ENCODE measurements around the gene LYSMD4. TPM values are rescaled to one million over a fixed set of nuclear protein-coding genes. Genes with fewer than 3 reads are reported as not detected.

Gene LYSMD4
- total RNA-seq, 5 donors from 2014 or later (not counting 1 experiment from before 2014, with no cell fraction given): 12.6 to 26.5 (median 17.6) TPM

- H3K27ac ChIP-seq (ENCODE audit: low read length): peak overlapping the region; percentile 13
- Mint-ChIP-seq H3K4me1 (peaks cover 29 to 33% (median 30%) of the 10 kb centered on the region in 3 donors), H3K27me3 (no peaks in the 10 kb centered on the region), H3K4me3 (peak overlapping the region; percentile 35 to 68 (median 61)), H3K27ac (peak overlapping the region; percentile 84 to 85), H3K9me3 (no peaks in the 10 kb centered on the region), H3K36me3 (no peaks in the 10 kb centered on the region)
- WGBS (ENCODE audit: insufficient coverage): 60% methylated on average over 2 of the region's 3 CpGs
- no peak overlapping the region for H3K4me3 ChIP-seq (ENCODE audit: control insufficient read depth in 1 of 2, extremely low read depth in 1 of 2, low read length in 1 of 2)
- no peaks in the 10 kb centered on the region for H3K9me3 ChIP-seq
- ATAC-seq (replicated peaks in 1 of 4) (peak; percentile 36 to 59 (median 52)), DNase-seq (peak in 1 of 35 experiments; percentile 20)
- no peaks in the 10 kb centered on the region for H3K27me3 ChIP-seq (replicated peaks in 1 of 2; ENCODE audit: control insufficient read depth in 2 of 2, extremely low read depth in 1 of 2, insufficient read depth in 2 of 2, low read length in 1 of 2)
- POLR2A ChIA-PET: no interaction called here
- CTCF ChIA-PET: interaction anchor here in 1 of 2 donors (0.5 to 1.0 kb wide), 2 partner anchors 22 to 434 kb away, joined by 3 to 4 read pairs; no protein-coding TSS in a partner anchor
- peaks cover 2% of the 10 kb centered on the region in 2 donors for H3K36me3 ChIP-seq (ENCODE audit: control insufficient read depth in 2 of 2, extremely low read depth in 1 of 2, insufficient read depth in 1 of 2, low read length in 1 of 2)
- H3K4me1 ChIP-seq (ENCODE audit: control insufficient read depth in 1 of 2, extremely low read depth in 1 of 2, insufficient read depth in 2 of 2, low read length in 2 of 2): peaks cover 19 to 21% of the 10 kb centered on the region in 2 experiments
Measured at GRCh38 chr15:99721104-99721778, 12.0 kb downstream of the LYSMD4 start.

GRCh38 chr15:99720533-99720932 is 12.7 kb downstream of the LYSMD4 start:
- WGBS (ENCODE audit: insufficient coverage): 33% methylated on average over 5 of the region's 7 CpGs
- Histone ChIP-seq H3K4me3 (ENCODE audit: control insufficient read depth in 1 of 2, extremely low read depth in 1 of 2, low read length in 1 of 2) (peak overlapping the region in 1 of 2 donors; percentile 36), H3K27me3 (replicated peaks in 1 of 2; ENCODE audit: control insufficient read depth in 2 of 2, extremely low read depth in 1 of 2, insufficient read depth in 2 of 2, low read length in 1 of 2) (no peaks in the 10 kb centered on the region), H3K9me3 (no peaks in the 10 kb centered on the region), H3K27ac (ENCODE audit: low read length) (no peak overlapping the region), H3K4me1 (ENCODE audit: control insufficient read depth in 1 of 2, extremely low read depth in 1 of 2, insufficient read depth in 2 of 2, low read length in 2 of 2) (peaks cover 19 to 21% of the 10 kb centered on the region in 2 experiments), H3K36me3 (ENCODE audit: control insufficient read depth in 2 of 2, extremely low read depth in 1 of 2, insufficient read depth in 1 of 2, low read length in 1 of 2) (peaks cover 2% of the 10 kb centered on the region in 2 donors)
- Mint-ChIP-seq H3K4me3 (peak overlapping the region; percentile 35 to 68 (median 61)), H3K27me3 (no peaks in the 10 kb centered on the region), H3K27ac (peak overlapping the region; percentile 84 to 85), H3K36me3 (peaks cover 2% of the 10 kb centered on the region), H3K4me1 (peaks cover 29 to 33% (median 30%) of the 10 kb centered on the region in 3 donors), H3K9me3 (no peaks in the 10 kb centered on the region)
- CTCF ChIA-PET: interaction anchor here in 1 of 2 donors (1.0 kb wide), 1 partner anchor 433 kb away, joined by 3 read pairs; no protein-coding TSS in a partner anchor
- ATAC-seq (replicated peaks in 1 of 4): peak; percentile 30 to 71 (median 68)
- POLR2A ChIA-PET: interaction anchor here in 1 of 2 donors (0.6 kb wide), 1 partner anchor 13 kb away, joined by 5 read pairs; the partner anchor contains the start of gene LYSMD4
- DNase-seq: peak in 3 of 35 experiments; percentile 13 to 36 (median 14)

- ATAC-seq (replicated peaks in 1 of 4) (no peak), DNase-seq (no peak)
- peaks cover 2 to 3% of the 10 kb centered on the region in 2 donors for H3K36me3 ChIP-seq (ENCODE audit: control insufficient read depth in 2 of 2, extremely low read depth in 1 of 2, insufficient read depth in 1 of 2, low read length in 1 of 2)
- Mint-ChIP-seq H3K36me3 (peaks cover 6% of the 10 kb centered on the region), H3K4me3 (peak overlapping the region in 1 of 3 donors; percentile 14), H3K27me3 (no peaks in the 10 kb centered on the region), H3K27ac (no peak overlapping the region), H3K4me1 (peaks cover 29 to 36% (median 30%) of the 10 kb centered on the region in 3 donors), H3K9me3 (no peaks in the 10 kb centered on the region)
- no CpG with 5 or more reads among the region's 5 CpGs for WGBS (ENCODE audit: insufficient coverage)
- CTCF ChIA-PET: no interaction called here
- H3K4me3 ChIP-seq (ENCODE audit: control insufficient read depth in 1 of 2, extremely low read depth in 1 of 2, low read length in 1 of 2): no peak overlapping the region
- H3K27me3 ChIP-seq (replicated peaks in 1 of 2; ENCODE audit: control insufficient read depth in 2 of 2, extremely low read depth in 1 of 2, insufficient read depth in 2 of 2, low read length in 1 of 2): no peaks in the 10 kb centered on the region
- peaks cover 19 to 21% of the 10 kb centered on the region in 2 experiments for H3K4me1 ChIP-seq (ENCODE audit: control insufficient read depth in 1 of 2, extremely low read depth in 1 of 2, insufficient read depth in 2 of 2, low read length in 2 of 2)
- no peaks in the 10 kb centered on the region for H3K9me3 ChIP-seq
- no peak overlapping the region for H3K27ac ChIP-seq (ENCODE audit: low read length)
- POLR2A ChIA-PET: interaction anchor here in 1 of 2 donors (0.5 kb wide), 1 partner anchor 14 kb away, joined by 3 read pairs; the partner anchor contains the start of gene LYSMD4
Measured at GRCh38 chr15:99719096-99719541, 14.1 kb downstream of the LYSMD4 start.

- peaks cover 19 to 21% of the 10 kb centered on the region in 2 experiments for H3K4me1 ChIP-seq (ENCODE audit: control insufficient read depth in 1 of 2, extremely low read depth in 1 of 2, insufficient read depth in 2 of 2, low read length in 2 of 2)
- H3K27ac Mint-ChIP-seq: no peak overlapping the region
- no peak overlapping the region for H3K4me3 Mint-ChIP-seq
- DNase-seq: no peak
- no peak overlapping the region for H3K4me3 ChIP-seq (ENCODE audit: control insufficient read depth in 1 of 2, extremely low read depth in 1 of 2, low read length in 1 of 2)
- 92% methylated on average over 3 of the region's 4 CpGs for WGBS (ENCODE audit: insufficient coverage)
- H3K4me1 Mint-ChIP-seq: peaks cover 29 to 36% (median 30%) of the 10 kb centered on the region in 3 donors
- no peaks in the 10 kb centered on the region for H3K27me3 ChIP-seq (replicated peaks in 1 of 2; ENCODE audit: control insufficient read depth in 2 of 2, extremely low read depth in 1 of 2, insufficient read depth in 2 of 2, low read length in 1 of 2)
- no peaks in the 10 kb centered on the region for H3K27me3 Mint-ChIP-seq
- no peaks in the 10 kb centered on the region for H3K9me3 Mint-ChIP-seq
- ChIA-PET CTCF (no interaction called here), POLR2A (no interaction called here)
- peaks cover 6% of the 10 kb centered on the region for H3K36me3 Mint-ChIP-seq
- no peak for ATAC-seq (replicated peaks in 1 of 4)
- H3K27ac ChIP-seq (ENCODE audit: low read length): no peak overlapping the region
- no peaks in the 10 kb centered on the region for H3K9me3 ChIP-seq
- H3K36me3 ChIP-seq (ENCODE audit: control insufficient read depth in 2 of 2, extremely low read depth in 1 of 2, insufficient read depth in 1 of 2, low read length in 1 of 2): peaks cover 2 to 3% of the 10 kb centered on the region in 2 donors
Measured at GRCh38 chr15:99718421-99718820, 14.8 kb downstream of the LYSMD4 start.

- Histone ChIP-seq H3K27me3 (replicated peaks in 1 of 2; ENCODE audit: control insufficient read depth in 2 of 2, extremely low read depth in 1 of 2, insufficient read depth in 2 of 2, low read length in 1 of 2) (no peaks in the 10 kb centered on the region), H3K4me1 (ENCODE audit: control insufficient read depth in 1 of 2, extremely low read depth in 1 of 2, insufficient read depth in 2 of 2, low read length in 2 of 2) (peaks cover 19 to 21% of the 10 kb centered on the region in 2 experiments), H3K4me3 (ENCODE audit: control insufficient read depth in 1 of 2, extremely low read depth in 1 of 2, low read length in 1 of 2) (no peak overlapping the region), H3K9me3 (no peaks in the 10 kb centered on the region), H3K27ac (ENCODE audit: low read length) (no peak overlapping the region), H3K36me3 (ENCODE audit: control insufficient read depth in 2 of 2, extremely low read depth in 1 of 2, insufficient read depth in 1 of 2, low read length in 1 of 2) (peaks cover 5 to 11% of the 10 kb centered on the region in 2 donors)
- DNase-seq: no peak
- H3K36me3 Mint-ChIP-seq: peaks cover 14% of the 10 kb centered on the region
- no peak for ATAC-seq (replicated peaks in 1 of 4)
- ChIA-PET POLR2A (interaction anchor here in 1 of 2 donors (0.5 kb wide), 1 partner anchor 96 kb away, joined by 6 read pairs; no protein-coding TSS in a partner anchor), CTCF (interaction anchor here (0.6 to 1.0 kb wide), 4 partner anchors 13 to 434 kb away, joined by 3 to 5 read pairs (median 4); no protein-coding TSS in a partner anchor)
- no peak overlapping the region for H3K27ac Mint-ChIP-seq
- peaks cover 31 to 38% (median 32%) of the 10 kb centered on the region in 3 donors for H3K4me1 Mint-ChIP-seq
- H3K27me3 Mint-ChIP-seq: no peaks in the 10 kb centered on the region
- H3K9me3 Mint-ChIP-seq: no peaks in the 10 kb centered on the region
- H3K4me3 Mint-ChIP-seq: no peak overlapping the region
- 92% methylated on average over 13 of the region's 19 CpGs for WGBS (ENCODE audit: insufficient coverage)
Measured at GRCh38 chr15:99717161-99718009, 15.9 kb downstream of the LYSMD4 start.

Data from T-cell (primary cell).